ENCODE results near the gene PTPRB. TPM values are rescaled to one million over a fixed set of nuclear protein-coding genes. Genes with fewer than 3 reads are reported as not detected.

The PTPRB gene
- total and polyA plus RNA-seq, 5 donors, result 14.3 to 51.8 (median 38.3) TPM

DNA sequence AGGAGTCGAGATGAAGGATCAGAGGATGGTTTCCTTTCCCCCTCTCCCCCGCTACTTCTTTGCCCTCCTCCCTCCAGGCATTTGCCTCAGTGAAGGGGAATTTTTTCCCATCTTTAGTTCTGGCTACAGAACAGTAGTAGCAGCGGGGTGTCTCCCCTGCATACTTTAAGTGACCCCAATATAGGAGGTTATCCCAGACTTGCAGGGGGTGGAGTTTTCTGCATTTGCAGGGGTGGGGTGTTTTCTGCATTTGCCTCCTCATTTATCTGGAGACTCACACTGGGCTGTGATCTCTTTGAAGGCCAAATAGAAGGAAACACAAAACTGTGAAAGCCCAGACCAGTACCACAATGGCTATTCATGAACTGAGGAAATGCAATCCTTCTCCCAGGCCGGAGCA, 19.8 kb downstream of the PTPRB start:
- intact Hi-C loops (cut with DNase I), result no loop called here
- H3K27ac ChIP-seq (ENCODE audit: low read length), result no peak overlapping the region

DNA sequence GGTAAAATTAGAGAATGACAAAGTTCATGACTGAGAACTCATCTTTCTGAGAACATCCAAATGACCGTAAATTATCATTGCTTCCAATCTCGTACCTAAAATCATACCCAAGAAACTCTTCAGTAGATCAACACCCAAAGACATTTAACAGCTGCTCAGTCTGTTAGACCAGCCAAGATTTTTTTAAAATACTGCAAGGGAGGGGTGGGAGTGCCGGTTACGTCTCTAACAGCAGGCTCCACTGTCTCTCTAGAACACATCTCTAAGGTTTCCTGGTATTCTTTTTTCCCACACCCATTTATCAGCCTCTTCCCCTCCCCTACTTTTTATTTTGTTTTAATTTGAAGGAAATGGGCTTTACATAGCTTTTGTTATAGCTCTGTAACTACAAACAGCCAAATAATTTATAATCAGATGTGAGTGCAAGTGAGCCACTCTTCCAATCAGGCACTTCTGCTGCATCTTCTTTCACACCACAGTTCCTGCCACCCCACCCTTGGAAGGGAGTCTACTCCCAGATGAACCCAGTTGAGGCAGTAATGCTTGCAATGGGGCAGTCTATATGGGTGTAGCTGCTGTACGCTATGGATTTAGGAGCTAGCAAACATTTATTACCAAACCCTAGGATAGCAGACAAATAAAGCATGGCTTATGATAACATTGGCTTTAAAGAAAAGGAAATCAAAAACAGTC, 21.9 kb downstream of the PTPRB start:
- H3K9me3 ChIP-seq (ENCODE audit: control insufficient read depth, low read length), result no peaks in the 10 kb centered on the region
- H3K27ac ChIP-seq (ENCODE audit: low read length), result peak overlapping the region; percentile 23
- intact Hi-C loops (cut with DNase I), result no loop called here
- peak in 1 of 2 donors; percentile 52 for ATAC-seq
- DNase-seq, result no peak
- no peaks in the 10 kb centered on the region for H3K27me3 ChIP-seq (ENCODE audit: control insufficient read depth, insufficient read depth)
- 36% methylated on average over 5 of the region's 5 CpGs for WGBS
- H3K4me1 ChIP-seq (ENCODE audit: control insufficient read depth, insufficient read depth, low read length), result peaks cover 2% of the 10 kb centered on the region
- no peak overlapping the region for H3K4me3 ChIP-seq (ENCODE audit: low read length)

More for the DNA sequence above, 19.8 kb downstream of the PTPRB start:
- Histone ChIP-seq H3K4me3 (ENCODE audit: low read length) (no peak overlapping the region), H3K27me3 (ENCODE audit: control insufficient read depth, insufficient read depth) (no peaks in the 10 kb centered on the region), H3K9me3 (ENCODE audit: control insufficient read depth, low read length) (no peaks in the 10 kb centered on the region), H3K4me1 (ENCODE audit: control insufficient read depth, insufficient read depth, low read length) (peaks cover 2% of the 10 kb centered on the region)
- ATAC-seq (no peak), DNase-seq (no peak)
- WGBS, result 76% methylated on average over 4 of the region's 4 CpGs

DNA sequence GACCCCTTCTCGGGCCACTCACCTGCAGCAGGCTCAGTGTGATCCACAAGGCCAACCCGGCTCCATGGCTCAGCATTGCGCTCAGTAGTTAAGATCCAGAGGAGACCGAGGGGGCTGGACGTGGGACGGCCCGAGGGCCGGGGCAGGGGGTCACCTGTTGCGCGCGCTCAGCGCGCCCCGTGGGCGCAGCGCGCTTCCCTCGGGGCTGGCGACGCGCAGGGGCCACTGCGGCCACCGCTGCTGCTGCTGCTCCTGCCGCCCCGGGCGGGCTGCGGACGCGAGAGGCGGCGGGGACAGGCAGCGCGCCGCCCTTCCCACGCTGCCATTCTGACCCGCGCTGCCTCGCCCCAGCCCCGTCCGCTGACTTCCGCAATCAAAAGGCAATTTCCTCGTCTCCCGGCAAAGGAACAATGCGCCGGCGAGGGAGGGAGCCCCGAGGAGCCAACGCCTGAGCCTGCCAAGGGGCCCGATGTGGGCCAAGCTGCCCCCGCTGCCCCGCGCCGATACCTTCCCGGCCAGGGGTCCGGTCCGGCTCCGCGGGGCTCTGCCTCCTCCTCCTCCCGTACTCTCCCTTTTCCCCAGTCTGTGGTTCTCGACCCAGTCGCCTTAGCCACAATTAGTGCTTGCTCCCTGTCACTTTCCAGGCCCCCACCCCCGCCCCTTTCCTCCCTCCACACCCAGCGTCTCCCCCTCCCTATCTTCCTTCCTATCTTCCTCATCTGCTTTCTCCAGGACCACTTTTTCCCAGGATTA, 27.3 kb downstream of the PTPRB start:
- no peaks in the 10 kb centered on the region for H3K4me1 ChIP-seq (ENCODE audit: control insufficient read depth, insufficient read depth, low read length)
- H3K27ac ChIP-seq (ENCODE audit: low read length), result peak overlapping the region; percentile 89
- peak; percentile 92 to 93 for ATAC-seq
- H3K27me3 ChIP-seq (ENCODE audit: control insufficient read depth, insufficient read depth), result no peaks in the 10 kb centered on the region
- H3K4me3 ChIP-seq (ENCODE audit: low read length), result peak overlapping the region; percentile 70
- DNase-seq, result peak; percentile 70 to 87 (median 84)
- 1% methylated on average over 63 of the region's 63 CpGs for WGBS
- intact Hi-C loops (cut with DNase I), result loop anchor here in 1 of 4 donors (5.0 kb wide), 1 partner anchor 37 kb away; no protein-coding TSS in a partner anchor
- no peaks in the 10 kb centered on the region for H3K9me3 ChIP-seq (ENCODE audit: control insufficient read depth, low read length)

- intact Hi-C loops (cut with DNase I), result no loop called here
- Histone ChIP-seq H3K4me1 (ENCODE audit: control insufficient read depth, insufficient read depth, low read length) (no peaks in the 10 kb centered on the region), H3K27me3 (ENCODE audit: control insufficient read depth, insufficient read depth) (no peaks in the 10 kb centered on the region), H3K27ac (ENCODE audit: low read length) (peak overlapping the region; percentile 89), H3K9me3 (ENCODE audit: control insufficient read depth, low read length) (no peaks in the 10 kb centered on the region), H3K4me3 (ENCODE audit: low read length) (peak overlapping the region; percentile 70)
- 66% methylated on average over 2 of the region's 2 CpGs for WGBS
- peak; percentile 17 to 28 for ATAC-seq
- peak in 1 of 3 donors; percentile 35 for DNase-seq
Observed at GRCh38 chr12:70609203-70609602, 28.0 kb downstream of the PTPRB start.

- intact Hi-C loops (cut with DNase I), result no loop called here
- Histone ChIP-seq H3K4me3 (ENCODE audit: low read length) (peak overlapping the region; percentile 70), H3K4me1 (ENCODE audit: control insufficient read depth, insufficient read depth, low read length) (no peaks in the 10 kb centered on the region), H3K9me3 (ENCODE audit: control insufficient read depth, low read length) (no peaks in the 10 kb centered on the region), H3K27me3 (ENCODE audit: control insufficient read depth, insufficient read depth) (no peaks in the 10 kb centered on the region), H3K27ac (ENCODE audit: low read length) (no peak overlapping the region)
- 80% methylated on average over 1 of the region's 1 CpG for WGBS
- DNase-seq (no peak), ATAC-seq (no peak)
Observed at GRCh38 chr12:70608184-70608583, 29.0 kb downstream of the PTPRB start.

DNA sequence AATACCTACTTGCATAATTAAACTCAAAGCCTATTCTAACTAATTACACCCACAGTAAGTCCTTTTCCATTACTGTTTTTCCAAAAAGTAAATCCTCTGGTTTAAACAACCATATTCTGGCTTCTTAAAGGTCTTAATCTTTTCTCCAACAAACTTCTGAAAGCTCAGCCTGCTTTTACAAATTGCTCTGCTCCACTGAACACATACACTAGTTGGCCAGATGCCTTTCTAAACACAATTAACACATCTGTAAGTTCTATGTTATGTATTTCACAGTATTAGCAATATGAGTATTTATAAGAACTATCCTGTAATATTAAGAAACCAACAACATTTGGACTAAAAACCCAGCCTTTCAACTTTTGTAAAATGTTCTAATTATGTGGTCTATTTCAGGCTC, 30.1 kb downstream of the PTPRB start:
- Histone ChIP-seq H3K4me3 (ENCODE audit: low read length) (peak overlapping the region; percentile 70), H3K27ac (ENCODE audit: low read length) (no peak overlapping the region), H3K9me3 (ENCODE audit: control insufficient read depth, low read length) (no peaks in the 10 kb centered on the region), H3K27me3 (ENCODE audit: control insufficient read depth, insufficient read depth) (no peaks in the 10 kb centered on the region), H3K4me1 (ENCODE audit: control insufficient read depth, insufficient read depth, low read length) (no peaks in the 10 kb centered on the region)
- intact Hi-C loops (cut with DNase I), result no loop called here
- DNase-seq, result no peak
- ATAC-seq, result no peak

DNA sequence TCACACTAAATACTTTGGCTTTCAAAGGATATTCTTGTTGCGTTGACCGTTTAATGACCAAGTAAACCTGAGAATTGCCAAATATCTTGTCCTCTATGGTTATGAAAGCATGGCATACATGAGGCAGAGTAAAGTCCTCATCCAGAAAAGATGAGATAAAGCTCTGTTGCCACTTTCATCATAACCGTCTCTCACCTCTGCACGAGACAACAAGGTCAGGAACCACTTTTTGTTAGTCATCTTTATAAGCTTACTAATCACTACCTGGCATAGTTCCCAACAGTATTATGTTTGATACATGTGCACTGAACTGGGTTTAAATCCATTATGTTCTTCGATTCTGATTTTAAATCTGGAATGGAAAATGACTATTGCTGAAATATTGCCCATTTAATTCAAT, 31.3 kb downstream of the PTPRB start:
- no peak overlapping the region for H3K27ac ChIP-seq (ENCODE audit: low read length)
- 65% methylated on average over 5 of the region's 5 CpGs for WGBS

GRCh38 chr12:70604662-70605061, 32.6 kb downstream of the PTPRB start:
- H3K4me3 ChIP-seq (ENCODE audit: low read length), result peak overlapping the region; percentile 35
- H3K27ac ChIP-seq (ENCODE audit: low read length), result no peak overlapping the region
- H3K27me3 ChIP-seq (ENCODE audit: control insufficient read depth, insufficient read depth), result no peaks in the 10 kb centered on the region
- DNase-seq (no peak), ATAC-seq (no peak)
- intact Hi-C loops (cut with DNase I), result no loop called here
- WGBS, result 86% methylated on average over 4 of the region's 4 CpGs
- H3K9me3 ChIP-seq (ENCODE audit: control insufficient read depth, low read length), result no peaks in the 10 kb centered on the region
- no peaks in the 10 kb centered on the region for H3K4me1 ChIP-seq (ENCODE audit: control insufficient read depth, insufficient read depth, low read length)

More for the DNA sequence above, 31.3 kb downstream of the PTPRB start:
- Histone ChIP-seq H3K27me3 (ENCODE audit: control insufficient read depth, insufficient read depth) (no peaks in the 10 kb centered on the region), H3K9me3 (ENCODE audit: control insufficient read depth, low read length) (no peaks in the 10 kb centered on the region), H3K4me1 (ENCODE audit: control insufficient read depth, insufficient read depth, low read length) (no peaks in the 10 kb centered on the region), H3K4me3 (ENCODE audit: low read length) (peak overlapping the region; percentile 67)
- no peak for DNase-seq
- intact Hi-C loops (cut with DNase I), result no loop called here
- no peak for ATAC-seq

DNA sequence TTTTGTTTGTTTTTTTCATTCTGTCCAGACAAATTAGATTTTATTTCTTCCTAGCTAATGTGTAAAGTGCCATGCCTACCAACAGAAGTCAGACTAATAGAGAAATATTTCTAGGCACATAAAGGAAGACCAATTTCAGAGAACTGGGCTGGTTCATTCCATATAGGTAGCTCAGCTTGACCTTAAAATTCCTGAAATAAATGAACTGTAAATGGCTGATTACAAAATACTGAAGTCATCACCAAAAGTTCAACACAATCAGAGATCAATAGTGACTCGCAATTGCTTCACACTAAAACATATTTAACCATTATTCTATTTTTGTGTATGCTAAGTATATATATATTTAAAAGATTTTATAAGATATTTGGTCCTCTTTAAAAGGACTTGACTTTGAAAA, 34.2 kb downstream of the PTPRB start:
- no peak for ATAC-seq
- H3K9me3 ChIP-seq (ENCODE audit: control insufficient read depth, low read length), result no peaks in the 10 kb centered on the region
- H3K27ac ChIP-seq (ENCODE audit: low read length), result no peak overlapping the region
- 77% methylated on average over 1 of the region's 1 CpG for WGBS
- no peaks in the 10 kb centered on the region for H3K4me1 ChIP-seq (ENCODE audit: control insufficient read depth, insufficient read depth, low read length)
- intact Hi-C loops (cut with DNase I), result no loop called here
- DNase-seq, result no peak
- H3K27me3 ChIP-seq (ENCODE audit: control insufficient read depth, insufficient read depth), result no peaks in the 10 kb centered on the region
- no peak overlapping the region for H3K4me3 ChIP-seq (ENCODE audit: low read length)

- Histone ChIP-seq H3K4me1 (ENCODE audit: control insufficient read depth, insufficient read depth, low read length) (no peaks in the 10 kb centered on the region), H3K9me3 (ENCODE audit: control insufficient read depth, low read length) (no peaks in the 10 kb centered on the region), H3K27me3 (ENCODE audit: control insufficient read depth, insufficient read depth) (no peaks in the 10 kb centered on the region), H3K4me3 (ENCODE audit: low read length) (peak overlapping the region; percentile 35), H3K27ac (ENCODE audit: low read length) (no peak overlapping the region)
- DNase-seq (peak in 1 of 3 donors; percentile 48), ATAC-seq (peak; percentile 80 to 96)
- intact Hi-C loops (cut with DNase I), result loop anchor here in 1 of 4 donors (10.0 kb wide), 1 partner anchor 46 kb away; no protein-coding TSS in a partner anchor
- WGBS, result 41% methylated on average over 4 of the region's 4 CpGs
Observed at GRCh38 chr12:70598467-70599193, 38.6 kb downstream of the PTPRB start.

- intact Hi-C loops (cut with DNase I), result loop anchor here (5.0 to 10.0 kb wide), 3 partner anchors 52 to 130 kb away; no protein-coding TSS in a partner anchor
- Histone ChIP-seq H3K27ac (ENCODE audit: low read length) (no peak overlapping the region), H3K27me3 (ENCODE audit: control insufficient read depth, insufficient read depth) (no peaks in the 10 kb centered on the region), H3K4me1 (ENCODE audit: control insufficient read depth, insufficient read depth, low read length) (no peaks in the 10 kb centered on the region), H3K4me3 (ENCODE audit: low read length) (no peak overlapping the region), H3K9me3 (ENCODE audit: control insufficient read depth, low read length) (no peaks in the 10 kb centered on the region)
- DNase-seq, result no peak
- ATAC-seq, result no peak
- WGBS, result 95% methylated on average over 2 of the region's 2 CpGs
Observed at GRCh38 chr12:70592664-70593063, 44.6 kb downstream of the PTPRB start.
